Fibroblast of the aortic adventitia (primary cell): Measurements from ENCODE around the gene BAIAP3. TPM values are rescaled to one million over a fixed set of nuclear protein-coding genes. Genes with fewer than 3 reads are reported as not detected.
"Not testable (repeated sequence)": the region's sequence is repeated elsewhere in the genome, so short reads cannot be mapped to it uniquely, and the experiment has no call there.

ENCODE experiments used
- DNase-seq: peaks from one replicate; pipeline ENCODE4 v3.0.0-alpha.2; 2010; ENCODE audit warnings: low read depth
- H3K4me3 ChIP-seq: 2 replicates; pipeline ENCODE4 v1.5.1; 2011; ENCODE audit warnings: low read depth, mild to moderate bottlenecking, control low read depth, low read length, moderate library complexity
- CTCF ChIP-seq: IDR thresholded peaks from 2 replicates; pipeline ENCODE4 v1.5.1; 2011; ENCODE audit warnings: mild to moderate bottlenecking, low read length, control low read depth, inconsistent platforms; ENCODE audit not compliant: insufficient read depth
- total RNA-seq: library from RNA; depleted of rRNA; stranded (reverse); fragments of >200 nt; gene quantifications from 2 replicates; pipeline ENCODE4 v1.2.3, GENCODE V29; 2012; ENCODE audit warnings: low replicate concordance

BAIAP3 gene
- total RNA-seq, 1 donor, result 0.09 TPM

GRCh38 chr16:1288813-1289476, 44.5 kb upstream of the BAIAP3 start:
- H3K4me3 ChIP-seq, result no peak overlapping the region
- no peak for DNase-seq
- no peak for TF ChIP-seq CTCF

GRCh38 chr16:1289477-1289866, 44.0 kb upstream of the BAIAP3 start:
- no peak overlapping the region for H3K4me3 ChIP-seq
- TF ChIP-seq CTCF, result no peak
- no peak for DNase-seq

- H3K4me3 ChIP-seq, result no peak overlapping the region
- DNase-seq, result no peak
- no peak for TF ChIP-seq CTCF
These were observed 43.4 kb upstream of the BAIAP3 start for GRCh38 chr16:1290063-1290501.

GRCh38 chr16:1290860-1291575, 42.4 kb upstream of the BAIAP3 start:
- no peak for TF ChIP-seq CTCF
- no peak for DNase-seq
- no peak overlapping the region for H3K4me3 ChIP-seq

- DNase-seq, result no peak
- H3K4me3 ChIP-seq, result no peak overlapping the region
These were observed 41.9 kb upstream of the BAIAP3 start for GRCh38 chr16:1291576-1291974.

GRCh38 chr16:1292208-1292607, 41.2 kb upstream of the BAIAP3 start:
- DNase-seq, result not testable (repeated sequence)

More at GRCh38 chr16:1291576-1291974, 41.9 kb upstream of the BAIAP3 start:
- no peak for TF ChIP-seq CTCF

GRCh38 chr16:1292808-1293207, 40.6 kb upstream of the BAIAP3 start:
- H3K4me3 ChIP-seq, DNase-seq: not testable (repeated sequence)

More at GRCh38 chr16:1292208-1292607, 41.2 kb upstream of the BAIAP3 start:
- H3K4me3 ChIP-seq, result not testable (repeated sequence)
